PC-3 (cell line): ENCODE data around the gene RNU7-1. TPM values are rescaled to one million over a fixed set of nuclear protein-coding genes. Genes with fewer than 3 reads are reported as not detected.
A peak's percentile ranks its signal among the peaks of the same experiment; 100 is the strongest.

ENCODE experiments used
- ATAC-seq: fragments of 200-7000 bp; cut with Tn5 transposase; 2 replicates; pipeline ENCODE4 v1.9.1; 2020; ENCODE audit warnings: mild to moderate bottlenecking, moderate library complexity
- BruUV-seq: library from RNA; stranded (reverse); fragments of 400-500 nt; replicated peaks from 2 replicates; lab custom pipeline; 2021; lab: Mats Ljungman, UMichigan
- CTCF ChIA-PET: fragments of 300-600 bp; sonication (Branson Sonifier 250); formaldehyde crosslinking; loops from one replicate; lab custom pipeline; 2022; ENCODE audit warnings: antibody characterized with exemption; lab: Charles Lee
- POLR2A ChIA-PET: fragments of 300-600 bp; sonication (Branson Sonifier 250); formaldehyde crosslinking; loops from one replicate; lab custom pipeline; 2022; ENCODE audit warnings: antibody characterized with exemption; ENCODE audit not compliant: unreplicated experiment; lab: Charles Lee
- DNase-seq: peaks from one replicate; pipeline ENCODE4 v3.0.0-alpha.2; 2015
- H2AFZ ChIP-seq: fragments of 300-600 bp; sonication (generic); 2 replicates; pipeline ENCODE4 v1.6.0; 2016; ENCODE audit warnings: antibody characterized with exemption, low read length
- H3F3A ChIP-seq: fragments of 300-600 bp; sonication (generic); one replicate; pipeline ENCODE4 v1.6.0; 2017; ENCODE audit warnings: antibody characterized with exemption, low read length, control low read depth, mild to moderate bottlenecking; ENCODE audit not compliant: unreplicated experiment
- H3K27ac ChIP-seq: fragments of 300-600 bp; sonication (generic); 2 replicates; pipeline ENCODE4 v1.5.1; 2016; ENCODE audit warnings: mild to moderate bottlenecking, low read length
- H3K27me3 ChIP-seq: fragments of 300-600 bp; sonication (generic); 2 replicates; pipeline ENCODE4 v1.6.1; 2016; ENCODE audit warnings: low read length, mixed read lengths
- H3K36me3 ChIP-seq: fragments of 300-600 bp; sonication (generic); 2 replicates; pipeline ENCODE4 v1.6.1; 2016; ENCODE audit warnings: low read depth, mixed run types, low read length, mixed read lengths
- H3K4me1 ChIP-seq: fragments of 300-600 bp; sonication (generic); 2 replicates; pipeline ENCODE4 v1.5.1; 2016; ENCODE audit warnings: low read length; ENCODE audit not compliant: insufficient read depth
- H3K4me2 ChIP-seq: fragments of 300-600 bp; sonication (generic); 2 replicates; pipeline ENCODE4 v1.6.0; 2016; ENCODE audit warnings: low read length
- H3K4me3 ChIP-seq: fragments of 300-600 bp; sonication (generic); 2 replicates; pipeline ENCODE4 v1.5.1; 2016; ENCODE audit warnings: mild to moderate bottlenecking, low read length, mixed read lengths
- H3K79me2 ChIP-seq: fragments of 300-600 bp; sonication (generic); 2 replicates; pipeline ENCODE4 v1.6.1; 2017; ENCODE audit warnings: low read length, mixed read lengths
- H3K9ac ChIP-seq: fragments of 300-600 bp; sonication (generic); 2 replicates; pipeline ENCODE4 v1.6.0; 2016; ENCODE audit warnings: mild to moderate bottlenecking, low read length
- H3K9me2 ChIP-seq: fragments of 300-600 bp; sonication (generic); replicated peaks from 2 replicates; pipeline ENCODE4 v1.6.1; 2016; ENCODE audit warnings: mixed run types, low read length, mixed read lengths
- H3K9me3 ChIP-seq: fragments of 300-600 bp; sonication (generic); 2 replicates; pipeline ENCODE4 v1.6.1; 2016; ENCODE audit warnings: low read length, mixed read lengths
- H4K20me1 ChIP-seq: fragments of 300-600 bp; sonication (generic); 2 replicates; pipeline ENCODE4 v1.6.1; 2016; ENCODE audit warnings: low read length, mixed read lengths
- CTCF ChIP-seq: fragments of 300-600 bp; sonication (generic); conservative IDR thresholded peaks from 2 replicates; pipeline ENCODE4 v1.5.1; 2017; ENCODE audit warnings: antibody characterized with exemption, low read depth, mild to moderate bottlenecking, low read length
- EZH2 ChIP-seq: fragments of 300-600 bp; sonication (generic); IDR thresholded peaks from one replicate; pipeline ENCODE4 v1.6.1; 2017; ENCODE audit warnings: antibody characterized with exemption, mild to moderate bottlenecking, low read length; ENCODE audit not compliant: unreplicated experiment
- EZH2phosphoT487 ChIP-seq: fragments of 300-600 bp; sonication (generic); IDR thresholded peaks from 2 replicates; pipeline ENCODE4 v1.6.1; 2018; ENCODE audit warnings: mild to moderate bottlenecking, antibody characterized with exemption, low read length, borderline replicate concordance
- intact Hi-C: fragments of 100-400 bp; cut with micrococcal nuclease; formaldehyde crosslinking; loops from 2 replicates; pipeline ENCODE4 v1.9.0; 2023
- total RNA-seq: library from RNA; depleted of rRNA; stranded (reverse); fragments of >200 nt; gene quantifications from 2 replicates; pipeline ENCODE4 v1.2.3, GENCODE V29; 2014

Gene RNU7-1
- total RNA-seq, 1 experiment from 2014 or later: not detected

GRCh38 chr12:6923851-6924250, 19.8 kb upstream of the RNU7-1 start:
- TF ChIP-seq EZH2 (no peak), EZH2phosphoT487 (no peak), CTCF (no peak)
- H3K4me1 ChIP-seq: peaks cover 29% of the 10 kb centered on the region
- no peaks in the 10 kb centered on the region for H3K9me3 ChIP-seq
- POLR2A ChIA-PET: no interaction called here
- no peak overlapping the region for H2AFZ ChIP-seq
- ATAC-seq (no peak), DNase-seq (no peak)
- no peak overlapping the region for H3K4me2 ChIP-seq
- peaks cover 18% of the 10 kb centered on the region for H3K79me2 ChIP-seq
- H3K9ac ChIP-seq: no peak overlapping the region
- no peaks in the 10 kb centered on the region for H3F3A ChIP-seq
- intact Hi-C loops: loop anchor here (1.0 kb wide), 1 partner anchor 41 kb away; no protein-coding TSS in a partner anchor
- H3K27me3 ChIP-seq: no peaks in the 10 kb centered on the region
- CTCF ChIA-PET: no interaction called here
- no peaks in the 10 kb centered on the region for H3K9me2 ChIP-seq
- no peaks in the 10 kb centered on the region for H3K36me3 ChIP-seq
- no peaks in the 10 kb centered on the region for H4K20me1 ChIP-seq
- BruUV-seq: no TSS peak
- H3K27ac ChIP-seq: no peak overlapping the region
- no peak overlapping the region for H3K4me3 ChIP-seq

GRCh38 chr12:6925239-6925539, 18.4 kb upstream of the RNU7-1 start:
- Histone ChIP-seq H3K4me3 (no peak overlapping the region), H2AFZ (0 out of 2 replicates have a peak overlapping the region, but pooled peaks have one; percentile 28), H3K4me2 (peak overlapping the region; percentile 72), H4K20me1 (no peaks in the 10 kb centered on the region; the same call in 1 of the 2 replicates), H3K9ac (peak overlapping the region; percentile 34; the same call in 1 of the 2 replicates), H3K79me2 (peaks cover 31% of the 10 kb centered on the region), H3K27ac (peak overlapping the region; percentile 72), H3F3A (no peaks in the 10 kb centered on the region), H3K27me3 (no peaks in the 10 kb centered on the region), H3K9me2 (no peaks in the 10 kb centered on the region), H3K4me1 (peaks cover 43% of the 10 kb centered on the region), H3K9me3 (no peaks in the 10 kb centered on the region), H3K36me3 (no peaks in the 10 kb centered on the region)
- ATAC-seq (no peak; the same call in 1 of the 2 replicates), DNase-seq (no peak)
- ChIA-PET POLR2A (interaction anchor here (0.7 to 1.2 kb wide), 3 partner anchors 19 to 54 kb away, joined by 3 to 18 read pairs (median 5); partner anchors contain the start of genes C12orf57 and RNU7-1), CTCF (interaction anchor here (0.5 to 1.7 kb wide), 4 partner anchors 13 to 158 kb away, joined by 3 to 9 read pairs (median 5); no protein-coding TSS in a partner anchor)
- TF ChIP-seq EZH2phosphoT487 (no peak), EZH2 (no peak), CTCF (no peak)
- TSS peak; percentile 44 for BruUV-seq
- intact Hi-C loops: loop anchor here (5.0 kb wide), 1 partner anchor 58 kb away; the partner anchor contains the start of gene TPI1
